Bronchial epithelial cell (primary cell): ENCODE data around the gene CYP1B1. TPM values are rescaled to one million over a fixed set of nuclear protein-coding genes. Genes with fewer than 3 reads are reported as not detected.

ENCODE experiments used
- DNase-seq: peaks from one replicate; pipeline ENCODE4 v3.0.0-alpha.2; 2010; ENCODE audit warnings: low read depth
- FAIRE-seq: peaks from 2 replicates; lab custom pipeline; 2011; peaks lifted over from hg19 to GRCh38; lab: Jason Lieb, UNC
- H3K27me3 ChIP-seq: 2 replicates; pipeline ENCODE4 v1.5.1; 2011; ENCODE audit warnings: low read length; ENCODE audit not compliant: control insufficient read depth, insufficient read depth
- H3K36me3 ChIP-seq: 2 replicates; pipeline ENCODE4 v1.5.1; 2011; ENCODE audit warnings: low read length; ENCODE audit not compliant: control insufficient read depth, insufficient read depth
- H3K4me3 ChIP-seq: 2 replicates; pipeline ENCODE4 v1.5.1; 2011; ENCODE audit warnings: mild to moderate bottlenecking, low read depth, low read length, control low read depth
- CTCF ChIP-seq: IDR thresholded peaks from 2 replicates; pipeline ENCODE4 v1.5.1; 2011; ENCODE audit warnings: mild to moderate bottlenecking, moderate library complexity, low read length, control low read depth, inconsistent platforms; ENCODE audit not compliant: insufficient read depth, severe bottlenecking
- total RNA-seq: library from RNA; depleted of rRNA; stranded (reverse); fragments of >200 nt; gene quantifications from 2 replicates; pipeline ENCODE4 v1.2.1, GENCODE V29; 2014

CYP1B1 gene
- total RNA-seq, 1 donor from 2014 or later = 5.8 TPM

- no peak for FAIRE-seq
- TF ChIP-seq CTCF = no peak
- H3K27me3 ChIP-seq = no peaks in the 10 kb centered on the region
- DNase-seq = no peak
- no peaks in the 10 kb centered on the region for H3K36me3 ChIP-seq
- no peak overlapping the region for H3K4me3 ChIP-seq
Observed at GRCh38 chr2:38104598-38104997, 28.6 kb upstream of the CYP1B1 start.

GRCh38 chr2:38100328-38100727 lies 24.4 kb upstream of the CYP1B1 start:
- Histone ChIP-seq H3K27me3 (no peaks in the 10 kb centered on the region), H3K36me3 (no peaks in the 10 kb centered on the region), H3K4me3 (no peak overlapping the region)
- FAIRE-seq = no peak
- no peak for TF ChIP-seq CTCF
- DNase-seq = no peak

GRCh38 chr2:38099099-38100028 lies 23.4 kb upstream of the CYP1B1 start:
- no peak for TF ChIP-seq CTCF
- Histone ChIP-seq H3K36me3 (no peaks in the 10 kb centered on the region), H3K27me3 (no peaks in the 10 kb centered on the region), H3K4me3 (no peak overlapping the region)
- FAIRE-seq = no peak
- no peak for DNase-seq

DNA sequence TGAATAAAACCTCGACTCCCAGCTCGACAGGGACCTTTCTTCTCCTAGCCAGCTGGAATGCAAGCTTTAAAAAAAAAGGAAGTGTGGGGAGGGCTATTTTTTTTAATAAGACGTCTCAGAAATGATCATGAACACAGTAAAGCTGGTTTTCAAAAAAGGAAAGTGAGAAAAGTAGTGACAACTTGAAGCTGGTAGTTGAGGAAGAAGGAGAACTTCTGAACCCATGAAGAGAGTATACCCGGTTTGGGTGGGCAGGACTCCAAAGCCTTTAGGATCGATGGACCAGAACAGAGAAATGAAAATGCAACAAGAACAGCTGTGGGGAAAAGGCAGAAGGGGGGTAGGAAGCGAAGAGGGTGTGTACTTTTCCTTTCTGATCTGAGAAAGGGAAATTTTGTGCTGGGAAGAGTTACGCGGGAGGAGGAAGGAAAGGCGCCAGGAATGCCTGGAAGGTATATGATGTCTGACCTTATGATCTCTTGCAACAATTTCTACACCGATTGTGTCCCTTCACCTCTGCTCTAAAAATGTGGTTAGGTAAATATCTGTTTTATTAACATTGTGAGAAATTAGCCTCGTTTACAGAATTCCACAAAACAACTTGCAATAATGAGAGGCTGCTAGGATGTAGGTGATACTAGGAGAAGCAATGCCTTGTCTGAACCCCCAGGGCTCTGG lies 22.6 kb upstream of the CYP1B1 start:
- Histone ChIP-seq H3K36me3 (no peaks in the 10 kb centered on the region), H3K4me3 (no peak overlapping the region), H3K27me3 (no peaks in the 10 kb centered on the region)
- FAIRE-seq = no peak
- DNase-seq = no peak
- no peak for TF ChIP-seq CTCF

- DNase-seq (no peak), FAIRE-seq (no peak)
- H3K27me3 ChIP-seq = no peaks in the 10 kb centered on the region
- H3K4me3 ChIP-seq = no peak overlapping the region
- no peaks in the 10 kb centered on the region for H3K36me3 ChIP-seq
- no peak for TF ChIP-seq CTCF
Observed at GRCh38 chr2:38097988-38098385, 22.0 kb upstream of the CYP1B1 start.
